ENCODE measurements around the gene BPIFB4. TPM values are rescaled to one million over a fixed set of nuclear protein-coding genes. Genes with fewer than 3 reads are reported as not detected.

BPIFB4 gene
- total RNA-seq, 1 donor from 2014 or later, result not detected

DNA sequence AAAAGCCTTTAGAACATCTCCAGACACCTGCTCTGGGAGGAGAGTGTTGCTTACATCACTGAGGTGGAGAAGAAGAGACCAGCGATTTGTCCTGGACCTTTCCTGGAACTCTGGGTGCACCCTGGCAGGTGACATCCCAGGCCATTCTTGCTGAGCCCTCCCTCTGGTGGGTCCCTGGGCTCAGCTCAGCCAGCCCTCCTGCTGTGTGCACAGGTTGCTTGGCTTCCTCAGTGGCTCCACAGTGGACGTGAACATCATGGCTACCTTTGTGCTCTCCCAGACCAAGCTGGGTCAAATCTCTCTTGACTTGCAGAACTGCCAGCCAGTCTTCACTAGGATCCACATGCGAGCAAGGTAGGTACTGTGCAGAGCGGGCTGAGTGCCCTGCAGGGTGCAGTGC lies 68.6 kb downstream of the BPIFB4 start:
- TF ChIP-seq, protein P1, sequence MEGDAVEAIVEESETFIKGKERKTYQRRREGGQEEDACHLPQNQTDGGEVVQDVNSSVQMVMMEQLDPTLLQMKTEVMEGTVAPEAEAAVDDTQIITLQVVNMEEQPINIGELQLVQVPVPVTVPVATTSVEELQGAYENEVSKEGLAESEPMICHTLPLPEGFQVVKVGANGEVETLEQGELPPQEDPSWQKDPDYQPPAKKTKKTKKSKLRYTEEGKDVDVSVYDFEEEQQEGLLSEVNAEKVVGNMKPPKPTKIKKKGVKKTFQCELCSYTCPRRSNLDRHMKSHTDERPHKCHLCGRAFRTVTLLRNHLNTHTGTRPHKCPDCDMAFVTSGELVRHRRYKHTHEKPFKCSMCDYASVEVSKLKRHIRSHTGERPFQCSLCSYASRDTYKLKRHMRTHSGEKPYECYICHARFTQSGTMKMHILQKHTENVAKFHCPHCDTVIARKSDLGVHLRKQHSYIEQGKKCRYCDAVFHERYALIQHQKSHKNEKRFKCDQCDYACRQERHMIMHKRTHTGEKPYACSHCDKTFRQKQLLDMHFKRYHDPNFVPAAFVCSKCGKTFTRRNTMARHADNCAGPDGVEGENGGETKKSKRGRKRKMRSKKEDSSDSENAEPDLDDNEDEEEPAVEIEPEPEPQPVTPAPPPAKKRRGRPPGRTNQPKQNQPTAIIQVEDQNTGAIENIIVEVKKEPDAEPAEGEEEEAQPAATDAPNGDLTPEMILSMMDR (IDR thresholded peaks at IDR 0.05), result no peak
- Mint-ChIP-seq H3K27me3 (peaks cover 26% of the 10 kb centered on the region), H3K36me3 (ENCODE audit: low read depth) (no peaks in the 10 kb centered on the region), H3K27ac (no peak overlapping the region), H3K4me3 (no peak overlapping the region), H3K9me3 (no peaks in the 10 kb centered on the region), H3K4me1 (no peaks in the 10 kb centered on the region)
- ATAC-seq (ENCODE audit: low read depth) (no peak), DNase-seq (no peak)
- CTCF ChIA-PET, result no interaction called here
- POLR2A ChIA-PET, result no interaction called here
- intact Hi-C loops (cut with micrococcal nuclease), result no loop called here

DNA sequence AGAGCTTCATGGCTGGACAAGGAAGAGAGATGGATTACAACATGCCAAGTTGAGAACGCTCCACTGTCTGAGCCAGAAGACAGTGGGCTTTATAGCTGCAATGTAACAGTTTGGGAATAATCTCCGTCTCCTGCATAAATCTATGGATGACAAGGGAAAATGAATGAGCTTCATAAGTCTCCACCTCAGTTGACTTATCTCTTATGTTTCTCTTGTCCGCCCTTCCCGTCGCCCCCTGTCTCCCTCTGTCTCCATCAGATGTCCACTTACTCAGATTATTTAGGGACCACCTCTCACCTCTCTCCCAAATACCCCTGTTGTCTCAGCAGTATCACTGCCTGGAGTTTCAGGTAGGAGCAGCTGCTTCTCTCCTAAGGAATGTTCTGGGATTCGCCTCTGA lies 74.8 kb downstream of the BPIFB4 start:
- no peak overlapping the region for H3K27ac Mint-ChIP-seq
- no peaks in the 10 kb centered on the region for H3K36me3 Mint-ChIP-seq (ENCODE audit: low read depth)
- ChIA-PET CTCF (no interaction called here), POLR2A (no interaction called here)
- no peak for DNase-seq
- no peak for ATAC-seq (ENCODE audit: low read depth)
- no peak overlapping the region for H3K4me3 Mint-ChIP-seq
- no peaks in the 10 kb centered on the region for H3K9me3 Mint-ChIP-seq
- TF ChIP-seq, protein P1 (IDR thresholded peaks at IDR 0.05), result no peak
- H3K4me1 Mint-ChIP-seq, result no peaks in the 10 kb centered on the region
- peaks cover 26% of the 10 kb centered on the region for H3K27me3 Mint-ChIP-seq
- intact Hi-C loops (cut with micrococcal nuclease), result no loop called here

DNA sequence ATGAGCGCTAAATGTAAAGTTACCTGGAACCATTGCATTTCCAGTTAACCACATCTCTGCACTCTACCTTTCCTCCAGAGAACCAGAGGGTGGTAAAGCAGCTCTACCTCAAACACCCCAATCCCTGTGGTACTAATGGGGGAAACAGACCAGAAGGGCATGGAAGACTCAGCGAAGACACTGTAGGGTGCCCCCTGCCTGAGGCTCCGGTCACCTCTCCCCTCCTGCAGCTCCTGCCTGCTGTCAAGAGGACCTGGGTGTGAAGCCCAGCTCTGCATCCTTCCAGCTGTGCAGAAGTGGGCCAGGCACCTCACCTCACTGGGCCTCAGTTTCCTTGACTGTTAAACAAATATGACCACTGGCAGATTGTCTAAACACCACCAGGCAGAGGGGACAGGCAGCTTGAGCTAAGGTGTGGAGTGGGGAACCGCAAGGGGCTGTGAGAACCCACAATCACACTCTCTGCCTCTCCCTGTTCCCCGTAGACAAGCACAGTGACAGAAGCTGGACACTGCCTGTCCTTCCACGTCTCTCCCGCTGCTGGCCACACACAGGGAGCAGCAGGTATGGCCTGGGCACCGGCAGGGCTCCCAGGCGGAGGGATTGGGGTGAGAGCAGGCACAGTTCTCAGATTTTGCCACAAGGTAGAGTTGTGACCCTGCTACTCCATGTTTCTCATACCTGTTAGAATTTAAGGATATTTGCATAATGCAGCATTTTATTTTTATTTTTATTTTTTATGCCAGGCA lies 79.4 kb downstream of the BPIFB4 start:
- no peak overlapping the region for H3K4me3 Mint-ChIP-seq
- no peaks in the 10 kb centered on the region for H3K9me3 Mint-ChIP-seq
- no peaks in the 10 kb centered on the region for H3K36me3 Mint-ChIP-seq (ENCODE audit: low read depth)
- ATAC-seq (ENCODE audit: low read depth) (no peak), DNase-seq (no peak)
- peaks cover 19% of the 10 kb centered on the region for H3K27me3 Mint-ChIP-seq
- ChIA-PET POLR2A (no interaction called here), CTCF (interaction anchor here (1.0 kb wide), 1 partner anchor 257 kb away, joined by 3 read pairs; no protein-coding TSS in a partner anchor)
- TF ChIP-seq, protein P1 (IDR thresholded peaks at IDR 0.05), result no peak
- H3K27ac Mint-ChIP-seq, result no peak overlapping the region
- no peaks in the 10 kb centered on the region for H3K4me1 Mint-ChIP-seq
- intact Hi-C loops (cut with micrococcal nuclease), result no loop called here

DNA sequence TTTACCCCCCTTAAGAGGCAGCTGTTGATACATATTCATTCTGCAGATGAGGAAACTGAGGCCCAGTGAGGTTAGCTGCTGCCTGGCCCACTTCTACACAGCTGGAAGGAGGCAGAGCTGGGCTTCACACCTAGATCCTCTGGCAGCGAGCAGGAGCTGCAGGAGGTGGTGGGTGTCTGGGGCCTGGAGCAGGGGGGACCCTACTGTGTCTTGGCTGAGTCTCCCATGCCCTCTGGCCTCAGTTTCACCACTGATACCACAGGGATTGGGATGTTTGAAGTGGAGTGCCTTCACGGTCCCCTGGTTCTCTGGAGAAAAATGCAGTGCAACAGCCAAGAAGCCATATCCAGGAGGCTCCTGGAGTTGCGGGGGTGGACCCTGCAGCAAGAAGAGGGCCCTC lies 80.3 kb downstream of the BPIFB4 start:
- no peak for ATAC-seq (ENCODE audit: low read depth)

DNA sequence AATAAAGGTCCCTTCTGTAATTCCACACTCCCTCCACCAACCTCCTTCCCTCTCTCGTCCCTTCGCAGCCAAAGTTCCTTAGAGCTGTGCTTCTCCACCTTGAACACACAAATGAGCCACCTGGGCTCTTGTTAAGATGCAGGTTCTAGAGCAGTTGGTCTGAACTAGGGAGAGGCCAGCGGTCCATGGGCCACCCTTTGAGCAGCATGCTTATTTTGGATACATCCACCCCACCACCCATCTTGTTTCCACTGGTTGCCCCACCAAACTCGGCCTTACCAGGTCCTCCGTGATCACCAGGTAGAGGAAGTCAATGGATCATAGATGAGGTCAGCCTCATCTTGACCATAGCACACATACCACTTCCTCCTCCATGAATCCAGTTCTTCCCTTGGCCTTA lies 81.2 kb downstream of the BPIFB4 start:
- no peak overlapping the region for H3K27ac Mint-ChIP-seq
- H3K27me3 Mint-ChIP-seq, result peaks cover 4% of the 10 kb centered on the region
- no peak overlapping the region for H3K4me3 Mint-ChIP-seq
- H3K9me3 Mint-ChIP-seq, result no peaks in the 10 kb centered on the region
- ATAC-seq (ENCODE audit: low read depth), result no peak
- no peaks in the 10 kb centered on the region for H3K4me1 Mint-ChIP-seq
- ChIA-PET CTCF (no interaction called here), POLR2A (no interaction called here)
- DNase-seq, result no peak
- no peaks in the 10 kb centered on the region for H3K36me3 Mint-ChIP-seq (ENCODE audit: low read depth)
- intact Hi-C loops (cut with micrococcal nuclease), result no loop called here
- TF ChIP-seq, protein P1 (IDR thresholded peaks at IDR 0.05), result no peak

More for the DNA sequence above, 80.3 kb downstream of the BPIFB4 start:
- no peaks in the 10 kb centered on the region for H3K4me1 Mint-ChIP-seq
- TF ChIP-seq, protein P1 (IDR thresholded peaks at IDR 0.05), result no peak
- H3K27me3 Mint-ChIP-seq, result peaks cover 10% of the 10 kb centered on the region
- no peaks in the 10 kb centered on the region for H3K9me3 Mint-ChIP-seq
- H3K4me3 Mint-ChIP-seq, result no peak overlapping the region
- ChIA-PET POLR2A (no interaction called here), CTCF (no interaction called here)
- no peak overlapping the region for H3K27ac Mint-ChIP-seq
- no peak for DNase-seq
- no peaks in the 10 kb centered on the region for H3K36me3 Mint-ChIP-seq (ENCODE audit: low read depth)
- intact Hi-C loops (cut with micrococcal nuclease), result no loop called here

Other genes with a start within 250 kb of the BPIFB4 start
- 0.71 TPM in 2 replicates for gene EFCAB8, start 220.7 kb upstream of the BPIFB4 start, total RNA-seq
- gene SUN5, start 75.2 kb upstream of the BPIFB4 start, total RNA-seq, result not detected in 2 replicates
- gene BPIFB2, start 71.9 kb upstream of the BPIFB4 start, total RNA-seq, result not detected in 2 replicates
- not detected in 2 replicates for gene BPIFB6, start 48.0 kb upstream of the BPIFB4 start, total RNA-seq
- not detected in 2 replicates for gene BPIFB3, start 25.7 kb upstream of the BPIFB4 start, total RNA-seq
- gene BPIFA2, start 88.5 kb downstream of the BPIFB4 start, total RNA-seq, result not detected in 2 replicates
- gene BPIFA3, start 137.7 kb downstream of the BPIFB4 start, total RNA-seq, result not detected in 2 replicates
- gene BPIFA1, start 156.4 kb downstream of the BPIFB4 start, total RNA-seq, result not detected in 2 replicates
- gene BPIFB1, start 203.6 kb downstream of the BPIFB4 start, total RNA-seq, result not detected in 2 replicates